ENCODE results near the gene BTBD9. TPM values are rescaled to one million over a fixed set of nuclear protein-coding genes. Genes with fewer than 3 reads are reported as not detected.
"Not testable (repeated sequence)": the region's sequence is repeated elsewhere in the genome, so short reads cannot be mapped to it uniquely, and the experiment has no call there.

The BTBD9 gene
- total RNA-seq, 4 donors from 2014 or later = 8.6 to 34.1 (median 30.8) TPM

- Histone ChIP-seq H3K9me3 (no peaks in the 10 kb centered on the region), H3K27ac (no peak overlapping the region), H3K36me3 (no peaks in the 10 kb centered on the region), H3K4me3 (no peak overlapping the region), H3K27me3 (no peaks in the 10 kb centered on the region), H3K4me1 (peaks cover 0 to 24% (median 3%) of the 10 kb centered on the region in 4 donors)
- TF ChIP-seq POLR2AphosphoS5 (IDR thresholded peaks at IDR 0.05) (no peak), CTCF (IDR thresholded peaks at IDR 0.05) (no peak), EP300 (IDR thresholded peaks at IDR 0.05; ENCODE audit: low read depth) (no peak)
- no peak for DNase-seq
- intact Hi-C loops (cut with DNase I; ENCODE audit: low total_unique reads) (no loop called here), in situ Hi-C loops (cut with MboI; ENCODE audit: low pct_ligation_motif_present in 1 of 4, low pct_unique_long_range_greater_than_20kb in 1 of 4, low sequenced_read_pairs in 3 of 4) (no loop called here)
- WGBS, 2 donors (ENCODE audit: low coverage in 1 of 2) = 84 to 100% methylated on average over 2 to 3 of the region's 3 CpGs
These were observed 8.4 kb downstream of the BTBD9 start for GRCh38 chr6:38631186-38631783.

DNA sequence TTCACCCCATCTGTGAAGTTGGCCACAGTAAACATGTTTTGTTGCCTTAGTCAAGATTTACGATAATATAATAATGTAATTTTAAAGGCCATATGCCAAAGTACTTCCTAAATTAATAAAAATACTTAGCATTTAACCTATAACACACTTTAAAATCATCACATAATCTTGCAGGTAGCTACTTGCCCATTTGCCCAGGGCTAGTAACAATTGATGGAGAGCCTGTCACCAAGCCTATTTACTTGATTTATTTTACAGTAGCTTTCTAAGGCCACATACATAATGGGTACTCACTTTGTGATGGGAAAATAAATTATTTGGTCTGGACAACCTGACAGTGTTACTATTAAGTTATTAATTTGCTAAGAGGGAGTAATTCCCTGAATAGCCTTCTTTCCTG is 14.5 kb downstream of the BTBD9 start:
- Histone ChIP-seq H3K4me3 (no peak overlapping the region), H3K4me1 (no peaks in the 10 kb centered on the region), H3K9me3 (no peaks in the 10 kb centered on the region), H3K36me3 (no peaks in the 10 kb centered on the region), H3K27ac (no peak overlapping the region), H3K27me3 (no peaks in the 10 kb centered on the region)
- intact Hi-C loops (cut with DNase I; ENCODE audit: low total_unique reads) = no loop called here
- no peak for TF ChIP-seq EP300 (IDR thresholded peaks at IDR 0.05; ENCODE audit: low read depth)
- TF ChIP-seq POLR2AphosphoS5 (IDR thresholded peaks at IDR 0.05) = no peak
- no peak for TF ChIP-seq CTCF (IDR thresholded peaks at IDR 0.05)
- no peak for TF ChIP-seq POLR2A (IDR thresholded peaks at IDR 0.05)
- 90 to 97% methylated on average over 1 of the region's 1 CpG for WGBS, 2 donors (ENCODE audit: low coverage in 1 of 2)
- in situ Hi-C loops (cut with MboI; ENCODE audit: low pct_ligation_motif_present in 1 of 4, low pct_unique_long_range_greater_than_20kb in 1 of 4, low sequenced_read_pairs in 3 of 4) = no loop called here
- no peak for DNase-seq

- H3K4me1 ChIP-seq; H3K36me3 ChIP-seq; H3K27me3 ChIP-seq; H3K27ac ChIP-seq; H3K9me3 ChIP-seq; in situ Hi-C loops (cut with MboI; ENCODE audit: low pct_ligation_motif_present in 1 of 4, low pct_unique_long_range_greater_than_20kb in 1 of 4, low sequenced_read_pairs in 3 of 4); DNase-seq; intact Hi-C loops (cut with DNase I; ENCODE audit: low total_unique reads); H3K4me3 ChIP-seq: not testable (repeated sequence)
- WGBS, 2 donors (ENCODE audit: low coverage in 1 of 2) = 63 to 79% methylated on average over 1 of the region's 1 CpG
These were observed 20.4 kb downstream of the BTBD9 start for GRCh38 chr6:38619342-38619741.

- H3K36me3 ChIP-seq; intact Hi-C loops (cut with DNase I; ENCODE audit: low total_unique reads); H3K27me3 ChIP-seq; H3K4me3 ChIP-seq; DNase-seq; H3K9me3 ChIP-seq; H3K4me1 ChIP-seq; in situ Hi-C loops (cut with MboI; ENCODE audit: low pct_ligation_motif_present in 1 of 4, low pct_unique_long_range_greater_than_20kb in 1 of 4, low sequenced_read_pairs in 3 of 4); H3K27ac ChIP-seq: not testable (repeated sequence)
- WGBS, 2 donors (ENCODE audit: low coverage in 1 of 2) = 100% methylated on average over 1 of the region's 1 CpG
These were observed 21.4 kb downstream of the BTBD9 start for GRCh38 chr6:38618301-38618700.

DNA sequence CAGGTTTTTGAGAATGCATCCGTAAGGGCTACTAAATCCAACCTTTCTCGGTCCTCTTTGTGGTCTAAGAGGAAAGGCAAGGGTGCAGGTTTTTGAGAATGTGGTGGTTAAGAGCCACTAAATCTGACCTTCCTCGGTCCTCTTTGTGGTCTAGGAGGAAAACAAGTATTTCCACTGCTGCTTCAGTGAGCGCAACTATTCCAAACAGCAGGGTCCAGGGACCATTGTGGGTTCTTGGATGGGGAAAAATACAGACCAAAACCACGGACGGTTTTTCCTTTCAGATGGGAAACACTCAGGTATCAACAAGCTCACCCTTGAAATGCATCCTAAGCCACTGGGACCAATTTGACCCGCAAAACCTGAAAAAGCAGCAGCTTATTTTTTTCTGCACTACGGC is 21.9 kb downstream of the BTBD9 start:
- H3K36me3 ChIP-seq = no peaks in the 10 kb centered on the region
- in situ Hi-C loops (cut with MboI; ENCODE audit: low pct_ligation_motif_present in 1 of 4, low pct_unique_long_range_greater_than_20kb in 1 of 4, low sequenced_read_pairs in 3 of 4) = no loop called here
- intact Hi-C loops (cut with DNase I; ENCODE audit: low total_unique reads) = no loop called here

More for the DNA sequence above, 21.9 kb downstream of the BTBD9 start:
- H3K4me1 ChIP-seq = no peaks in the 10 kb centered on the region
- no peak overlapping the region for H3K4me3 ChIP-seq
- H3K9me3 ChIP-seq = no peaks in the 10 kb centered on the region
- no peaks in the 10 kb centered on the region for H3K27me3 ChIP-seq
- no peak overlapping the region for H3K27ac ChIP-seq
- WGBS, 2 donors (ENCODE audit: low coverage in 1 of 2) = 94 to 96% methylated on average over 2 to 8 of the region's 8 CpGs
- DNase-seq = no peak
- TF ChIP-seq POLR2A (IDR thresholded peaks at IDR 0.05) (no peak), POLR2AphosphoS5 (IDR thresholded peaks at IDR 0.05) (no peak), EP300 (IDR thresholded peaks at IDR 0.05; ENCODE audit: low read depth) (no peak), CTCF (IDR thresholded peaks at IDR 0.05) (no peak)

Measured in transverse colon (tissue), 4 donors.